AG10803 (cell line): Measurements from ENCODE around the gene PPM1H.

Experiments
- DNase-seq: peaks from one replicate; pipeline ENCODE4 v3.0.0; 2010; ENCODE audit warnings: low read depth
- H3K4me3 ChIP-seq: 2 replicates; pipeline ENCODE4 v1.5.1; 2011; ENCODE audit warnings: mild to moderate bottlenecking, low read length, control low read depth
- CTCF ChIP-seq: conservative IDR thresholded peaks from 2 replicates; pipeline ENCODE4 v1.5.1; 2011; ENCODE audit warnings: mild to moderate bottlenecking, low read length, control low read depth, inconsistent platforms

The PPM1H gene

GRCh38 chr12:62695696-62696095, 239.3 kb downstream of the PPM1H start:
- no peak overlapping the region for H3K4me3 ChIP-seq
- no peak for DNase-seq
- TF ChIP-seq CTCF, result no peak

- H3K4me3 ChIP-seq, result no peak overlapping the region
- no peak for TF ChIP-seq CTCF
- DNase-seq, result no peak
Measured at GRCh38 chr12:62694632-62695031, 240.3 kb downstream of the PPM1H start.

GRCh38 chr12:62694116-62694515, 240.8 kb downstream of the PPM1H start:
- no peak for DNase-seq
- TF ChIP-seq CTCF, result no peak
- H3K4me3 ChIP-seq, result no peak overlapping the region

- no peak for TF ChIP-seq CTCF
- no peak overlapping the region for H3K4me3 ChIP-seq
- DNase-seq, result peak; percentile 39
Measured at GRCh38 chr12:62693376-62694050, 241.4 kb downstream of the PPM1H start.

- DNase-seq, result peak; percentile 91
Measured at GRCh38 chr12:62692884-62693283, 242.1 kb downstream of the PPM1H start.

GRCh38 chr12:62691309-62691708, 243.6 kb downstream of the PPM1H start:
- no peak for DNase-seq
- no peak for TF ChIP-seq CTCF
- H3K4me3 ChIP-seq, result no peak overlapping the region

More at GRCh38 chr12:62692884-62693283, 242.1 kb downstream of the PPM1H start:
- no peak for TF ChIP-seq CTCF
- no peak overlapping the region for H3K4me3 ChIP-seq

GRCh38 chr12:62689042-62689839, 245.7 kb downstream of the PPM1H start:
- no peak for TF ChIP-seq CTCF
- H3K4me3 ChIP-seq, result no peak overlapping the region
- DNase-seq, result no peak
